A549 (cell line): ENCODE measurements around the gene CHD6. TPM values are rescaled to one million over a fixed set of nuclear protein-coding genes. Genes with fewer than 3 reads are reported as not detected.

ENCODE experiments used
- ATAC-seq, 2 experiments: fragments of 200-7000 bp in 1 of 2; fragments of >200 bp in 1 of 2; cut with Nextera tagmentation in 1 of 2; cut with Tn5 transposase in 1 of 2; 3 replicates each; pipeline versions ENCODE4 v1.8.0 to v1.9.1; 2018 to 2020; ENCODE audit warnings: mild to moderate bottlenecking in 1 of 2, moderate library complexity in 1 of 2
- CTCF ChIA-PET: fragments of 300-600 bp; sonication (Branson Sonifier 250); formaldehyde crosslinking; extraction: SDS; loops from one replicate; lab custom pipeline; 2021; ENCODE audit warnings: antibody characterized with exemption, inconsistent platforms; lab: Yijun Ruan, JAX
- POLR2A ChIA-PET: fragments of 350-600 bp; formaldehyde crosslinking; extraction: SDS; loops from one replicate; lab custom pipeline; 2021; ENCODE audit warnings: antibody characterized with exemption, inconsistent platforms; lab: Yijun Ruan, JAX
- DNase-seq, 2 experiments: peaks; one replicate each; pipeline versions ENCODE4 v3.0.0 to v3.0.0-alpha.2; 2011 to 2016; ENCODE audit warnings: low read depth in 1 of 2, low spot score in 1 of 2
- FAIRE-seq: peaks from 2 replicates; lab custom pipeline; 2011; peaks lifted over from hg19 to GRCh38; lab: Jason Lieb, UNC
- H3K27ac ChIP-seq, 2 experiments: fragments of >200 bp; sonication (Bioruptor Twin); formaldehyde crosslinking; 3 replicates each; pipeline ENCODE4 v1.5.1; 2016 to 2017
- H3K4me1 ChIP-seq: fragments of >200 bp; sonication (Bioruptor Twin); formaldehyde crosslinking; 3 replicates; pipeline ENCODE4 v1.6.1; 2016
- H3K4me2 ChIP-seq: fragments of >200 bp; sonication (Bioruptor Twin); formaldehyde crosslinking; 3 replicates; pipeline ENCODE4 v1.6.1; 2016
- H3K4me3 ChIP-seq: fragments of >200 bp; sonication (Bioruptor Twin); formaldehyde crosslinking; 3 replicates; pipeline ENCODE4 v1.5.1; 2016
- H3K9me3 ChIP-seq: fragments of >200 bp; sonication (Bioruptor Twin); formaldehyde crosslinking; 3 replicates; pipeline ENCODE4 v1.6.1; 2016
- BHLHE40 ChIP-seq: IDR thresholded peaks from 2 replicates; pipeline ENCODE4 v1.6.1; 2012; ENCODE audit warnings: low read depth, low read length, inconsistent platforms
- CBX8 ChIP-seq: fragments of 200-600 bp; sonication (generic); IDR thresholded peaks from 2 replicates; pipeline ENCODE4 v1.6.1; 2016
- CHD2 ChIP-seq: fragments of 150-350 bp; IDR thresholded peaks from 2 replicates; pipeline ENCODE4 v1.6.1; 2014; ENCODE audit warnings: low read length; ENCODE audit not compliant: partially characterized antibody
- EHMT2 ChIP-seq: fragments of 200-600 bp; sonication (generic); IDR thresholded peaks from 2 replicates; pipeline ENCODE4 v1.6.1; 2016; ENCODE audit warnings: antibody characterized with exemption, low read depth, mild to moderate bottlenecking, moderate library complexity
- HEYL ChIP-seq: fragments of 250-450 bp; sonication (Bioruptor Pico); IDR thresholded peaks from 2 replicates; pipeline ENCODE4 v1.8.0; 2021; ENCODE audit warnings: mild to moderate bottlenecking, moderate library complexity
- JUNB ChIP-seq: fragments of >200 bp; sonication (Bioruptor Twin); formaldehyde crosslinking; IDR thresholded peaks from 2 replicates; pipeline ENCODE4 v1.6.1; 2016
- KDM1A ChIP-seq: fragments of 200-600 bp; sonication (generic); IDR thresholded peaks from 2 replicates; pipeline ENCODE4 v1.6.1; 2016; ENCODE audit warnings: low read depth, mild to moderate bottlenecking
- MAFK ChIP-seq: fragments of 450-650 bp; IDR thresholded peaks from 2 replicates; pipeline ENCODE4 v1.6.1; 2014; ENCODE audit not compliant: partially characterized antibody
- REST ChIP-seq: fragments of 200-600 bp; sonication (generic); IDR thresholded peaks from 2 replicates; pipeline ENCODE4 v1.6.1; 2016; ENCODE audit warnings: antibody characterized with exemption, mild to moderate bottlenecking, moderate library complexity
- SREBF2 ChIP-seq: fragments of 450-650 bp; IDR thresholded peaks from 2 replicates; pipeline ENCODE4 v1.6.1; 2014; ENCODE audit warnings: mild to moderate bottlenecking, moderate library complexity
- TFCP2L1 ChIP-seq: fragments of 250-450 bp; sonication (Bioruptor Pico); IDR thresholded peaks from 2 replicates; pipeline ENCODE4 v1.5.0; 2021; ENCODE audit warnings: mild to moderate bottlenecking
- WGBS: methylation state at CpG from one replicate; pipeline ENCODE4 v1.1.6; 2017; ENCODE audit errors: missing lambda C conversion rate; 5-methylcytosine and 5-hydroxymethylcytosine counted together
- polyA plus RNA-seq, 4 experiments: library from polyadenylated mRNA; depleted of rRNA in 3 of 4; stranded (reverse); fragments of >200 nt; fragmentation: RNase III in 1 of 4; extraction: RNeasy Plus Mini Kit Qiagen cat#74134 plus additional on column Dnase treatment in 1 of 4; gene quantifications; 2 replicates in 3 of 4; 3 replicates in 1 of 4; pipeline ENCODE4 v1.2.3, GENCODE V29; 2011 to 2017
- TF ChIP-seq, protein P1 (sequence below): fragments of 150-350 bp; IDR thresholded peaks from 2 replicates; pipeline ENCODE4 v1.6.1; 2014; ENCODE audit warnings: low read depth, mild to moderate bottlenecking, low read length
- TF ChIP-seq, protein P2 (sequence below): fragments of 250-450 bp; sonication (Bioruptor Pico); IDR thresholded peaks from 2 replicates; pipeline ENCODE4 v1.5.0; 2020; ENCODE audit warnings: low read depth, mild to moderate bottlenecking, moderate library complexity
- TF ChIP-seq, protein P3 (sequence below): IDR thresholded peaks from 2 replicates; pipeline ENCODE4 v1.6.1; 2012

CHD6 gene
- polyA plus RNA-seq, 2 of the 4 experiments (the other 2 are of a cell fraction): 8.2 to 22.6 TPM

- Histone ChIP-seq H3K9me3 (no peaks in the 10 kb centered on the region), H3K4me1 (peaks cover 9% of the 10 kb centered on the region; the same call in 2 of the 3 replicates), H3K27ac (no peak overlapping the region), H3K4me2 (no peak overlapping the region), H3K4me3 (no peak overlapping the region)
- WGBS: 93% methylated on average over 11 of the region's 11 CpGs
- POLR2A ChIA-PET: no interaction called here
- CTCF ChIA-PET: interaction anchor here (1.4 to 2.3 kb wide), 3 partner anchors 10 to 15 kb away, joined by 6 to 10 read pairs (median 9); no protein-coding TSS in a partner anchor
- DNase-seq (no peak), FAIRE-seq (no peak), ATAC-seq (no peak)
- TF ChIP-seq HEYL (CRISPR knock-in tag) (no peak), TFCP2L1 (CRISPR knock-in tag) (no peak), JUNB (no peak), CBX8 (no peak), SREBF2 (no peak), REST (no peak), KDM1A (no peak), BHLHE40 (no peak), EHMT2 (no peak), CHD2 (no peak)
- TF ChIP-seq, protein P1, sequence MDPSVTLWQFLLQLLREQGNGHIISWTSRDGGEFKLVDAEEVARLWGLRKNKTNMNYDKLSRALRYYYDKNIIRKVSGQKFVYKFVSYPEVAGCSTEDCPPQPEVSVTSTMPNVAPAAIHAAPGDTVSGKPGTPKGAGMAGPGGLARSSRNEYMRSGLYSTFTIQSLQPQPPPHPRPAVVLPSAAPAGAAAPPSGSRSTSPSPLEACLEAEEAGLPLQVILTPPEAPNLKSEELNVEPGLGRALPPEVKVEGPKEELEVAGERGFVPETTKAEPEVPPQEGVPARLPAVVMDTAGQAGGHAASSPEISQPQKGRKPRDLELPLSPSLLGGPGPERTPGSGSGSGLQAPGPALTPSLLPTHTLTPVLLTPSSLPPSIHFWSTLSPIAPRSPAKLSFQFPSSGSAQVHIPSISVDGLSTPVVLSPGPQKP: no peak
- TF ChIP-seq, protein P2, sequence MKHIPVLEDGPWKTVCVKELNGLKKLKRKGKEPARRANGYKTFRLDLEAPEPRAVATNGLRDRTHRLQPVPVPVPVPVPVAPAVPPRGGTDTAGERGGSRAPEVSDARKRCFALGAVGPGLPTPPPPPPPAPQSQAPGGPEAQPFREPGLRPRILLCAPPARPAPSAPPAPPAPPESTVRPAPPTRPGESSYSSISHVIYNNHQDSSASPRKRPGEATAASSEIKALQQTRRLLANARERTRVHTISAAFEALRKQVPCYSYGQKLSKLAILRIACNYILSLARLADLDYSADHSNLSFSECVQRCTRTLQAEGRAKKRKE (CRISPR knock-in tag): no peak
- TF ChIP-seq, protein P3, sequence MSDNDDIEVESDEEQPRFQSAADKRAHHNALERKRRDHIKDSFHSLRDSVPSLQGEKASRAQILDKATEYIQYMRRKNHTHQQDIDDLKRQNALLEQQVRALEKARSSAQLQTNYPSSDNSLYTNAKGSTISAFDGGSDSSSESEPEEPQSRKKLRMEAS: no peak
Measured at GRCh38 chr20:41426086-41426830, 191.9 kb downstream of the CHD6 start.

DNA sequence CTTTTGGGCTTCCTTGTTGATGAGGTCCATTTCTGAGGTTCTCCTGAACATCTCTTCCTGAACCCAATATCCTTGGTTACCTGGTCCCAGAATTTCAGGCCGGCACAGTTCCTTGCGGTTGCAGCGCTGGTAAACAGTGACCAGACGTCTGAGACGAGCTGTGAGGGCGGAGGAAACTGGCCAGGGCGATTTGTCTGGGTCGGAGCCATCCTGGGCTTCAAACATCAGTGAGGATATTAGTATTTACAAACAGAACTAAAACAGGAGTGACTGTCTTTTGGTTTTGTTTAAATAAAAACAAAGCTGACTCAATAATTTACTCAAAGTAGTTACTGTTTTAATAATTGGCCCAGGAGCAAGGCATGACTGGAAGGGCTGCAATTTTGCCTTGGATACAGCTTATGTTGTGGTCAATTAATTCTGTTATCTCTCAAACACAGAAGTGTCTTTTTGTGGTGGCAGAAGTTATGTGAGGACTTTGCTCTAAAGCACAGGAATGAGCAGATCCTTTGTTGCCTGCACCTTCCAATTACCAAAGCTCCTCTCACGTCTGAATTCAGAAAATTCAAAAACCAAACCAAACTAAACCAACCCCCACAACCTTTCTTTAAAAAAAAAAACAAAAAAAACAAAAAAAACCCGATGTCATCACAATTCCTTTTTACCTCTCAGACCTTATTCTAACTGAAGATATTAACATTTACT, 192.8 kb downstream of the CHD6 start:
- Histone ChIP-seq H3K4me3 (no peak overlapping the region), H3K4me1 (peaks cover 9% of the 10 kb centered on the region; the same call in 2 of the 3 replicates), H3K27ac (no peak overlapping the region), H3K9me3 (no peaks in the 10 kb centered on the region), H3K4me2 (no peak overlapping the region)
- DNase-seq: no peak
- ATAC-seq: no peak
- peak; percentile 62 for TF ChIP-seq MAFK
- TF ChIP-seq, protein P1: no peak
- CTCF ChIA-PET: interaction anchor here (1.2 to 2.3 kb wide), 3 partner anchors 9 to 28 kb away, joined by 3 to 10 read pairs (median 9); no protein-coding TSS in a partner anchor
- POLR2A ChIA-PET: no interaction called here
- FAIRE-seq: no peak
- WGBS: 93% methylated on average over 10 of the region's 10 CpGs
